Embryonic facial prominence (tissue), 1 donor: ENCODE data around the gene FBN1.

ENCODE experiments used
- DNase-seq: peaks from one replicate; pipeline ENCODE4 v3.0.0-alpha.2; 2016; ENCODE audit errors: extremely low spot score

Gene FBN1

DNA sequence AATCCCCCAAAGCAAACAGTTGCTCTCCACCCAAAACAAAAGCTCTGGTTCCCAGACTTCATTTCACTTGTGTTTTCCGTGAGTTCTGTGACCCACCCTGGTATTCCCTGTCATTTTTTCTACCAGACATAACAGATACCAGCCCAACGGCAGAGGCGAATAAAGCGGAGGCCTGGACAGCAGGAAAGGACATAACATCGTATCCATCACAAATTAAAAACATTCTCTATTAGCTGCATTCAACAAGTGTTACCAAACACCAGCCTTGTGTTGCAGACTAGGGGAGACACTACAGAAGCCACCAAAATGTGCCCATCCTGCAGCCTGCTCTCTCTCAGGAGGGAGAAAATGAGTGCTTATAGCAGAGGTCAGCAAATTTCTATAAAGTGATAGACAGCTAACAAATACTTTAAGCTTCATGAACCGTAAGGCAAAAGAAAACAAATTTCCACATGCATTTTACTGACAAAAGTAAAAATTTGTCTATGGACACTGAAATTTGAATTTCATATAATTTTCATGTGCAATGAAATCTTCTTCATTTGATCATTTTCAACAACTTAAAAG is 7.1 kb upstream of the FBN1 start:
- DNase-seq: no peak

GRCh38 chr15:48650931-48651330 is 5.4 kb upstream of the FBN1 start:
- DNase-seq: no peak

GRCh38 chr15:48647962-48648361 is 2.5 kb upstream of the FBN1 start:
- DNase-seq: no peak

DNA sequence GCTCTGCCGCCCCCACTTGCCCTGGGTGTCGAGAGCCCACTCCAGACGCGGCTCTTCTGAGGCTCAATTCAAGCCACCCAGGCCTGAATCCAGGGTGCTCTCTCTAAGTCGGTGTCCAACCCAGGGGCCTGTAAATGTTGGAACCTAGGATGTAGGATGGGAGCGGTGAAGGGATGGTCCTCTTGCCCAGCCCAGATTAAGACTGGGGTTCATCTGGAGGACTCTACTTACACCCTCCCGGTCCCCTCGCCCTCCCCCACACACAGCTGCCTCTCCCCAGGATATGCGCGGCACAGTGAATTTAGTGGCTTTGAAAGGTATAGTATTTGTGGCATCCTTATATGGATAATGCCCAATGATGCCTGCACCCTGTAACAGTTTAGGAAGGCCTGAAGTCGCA is 822 bp upstream of the FBN1 start:
- no peak for DNase-seq

GRCh38 chr15:48644827-48645557 is 517 bp downstream of the FBN1 start:
- DNase-seq: no peak

DNA sequence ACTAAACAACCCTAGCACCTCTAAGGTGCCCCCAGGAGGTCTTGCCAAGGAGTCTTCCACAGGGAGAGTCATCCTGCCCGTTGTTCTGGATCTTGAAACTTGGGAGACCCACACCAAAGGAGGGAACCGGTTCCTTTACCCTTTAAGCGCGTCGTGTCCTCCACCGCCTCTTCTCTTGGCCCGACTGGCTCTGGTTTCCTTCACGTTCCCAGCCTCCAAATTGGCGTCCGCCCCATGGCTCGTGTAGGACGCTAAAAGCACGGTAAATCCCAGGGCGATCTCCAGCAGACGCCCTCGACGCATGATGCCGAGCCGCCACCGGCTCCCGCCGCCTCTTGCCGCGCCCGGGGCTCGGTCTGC is 1.1 kb downstream of the FBN1 start:
- DNase-seq: no peak

GRCh38 chr15:48643776-48644466 is 1.6 kb downstream of the FBN1 start:
- no peak for DNase-seq

DNA sequence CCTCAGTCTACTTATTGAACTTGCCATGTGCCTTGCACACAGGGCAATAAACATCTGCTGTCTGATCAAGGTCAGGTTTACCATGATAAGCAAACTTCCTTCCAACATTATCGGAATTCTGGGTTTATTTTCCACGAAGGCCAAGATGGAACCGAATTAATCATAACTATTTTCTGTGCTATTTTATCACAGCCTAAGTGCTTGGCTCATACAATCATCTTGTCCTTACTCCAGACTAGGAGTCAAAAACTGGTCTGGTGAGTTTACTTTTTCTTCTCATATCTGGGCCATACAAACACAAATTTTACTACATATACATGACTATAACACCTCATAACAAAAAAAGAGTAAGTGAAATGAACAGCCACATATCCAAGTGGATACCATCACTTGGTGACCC is 2.3 kb downstream of the FBN1 start:
- DNase-seq: no peak

GRCh38 chr15:48642795-48643194 is 2.7 kb downstream of the FBN1 start:
- DNase-seq: no peak

DNA sequence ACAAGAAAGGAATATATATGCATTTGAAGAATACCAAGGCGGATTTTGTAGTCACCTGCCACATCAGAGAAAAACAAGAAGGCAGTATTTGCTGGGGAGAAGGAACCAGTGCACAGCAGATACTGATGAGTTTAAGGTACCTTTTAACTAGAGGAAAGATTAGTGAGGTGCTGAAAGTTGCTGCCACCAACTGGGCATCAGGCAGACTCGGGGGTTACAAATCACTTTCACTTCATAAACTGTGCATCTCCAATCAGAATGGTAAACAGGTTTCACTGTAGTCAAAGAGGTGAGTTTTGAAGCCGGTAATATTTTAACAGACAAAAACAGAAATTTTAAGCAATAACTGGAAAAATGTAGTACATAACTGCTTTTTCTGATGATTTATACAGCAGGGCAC is 4.1 kb downstream of the FBN1 start:
- no peak for DNase-seq

DNA sequence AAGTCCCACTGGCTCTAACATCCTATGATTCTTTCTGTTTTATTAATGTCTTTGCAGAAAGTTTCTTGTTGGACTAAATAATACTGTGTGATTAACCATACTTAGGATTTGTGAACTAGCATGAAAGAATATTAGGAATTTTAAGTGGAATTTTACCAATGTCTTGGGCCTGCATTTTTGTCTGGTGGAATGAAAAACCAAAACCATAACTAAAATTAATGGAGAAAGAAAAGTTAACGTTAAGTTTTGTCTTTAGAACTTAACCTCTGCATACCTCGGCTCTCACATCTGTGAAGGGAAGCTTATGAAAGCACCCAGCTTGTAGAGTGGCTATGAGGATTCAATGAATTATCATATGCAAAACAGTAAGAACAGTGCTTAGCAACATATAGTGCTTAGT is 6.5 kb downstream of the FBN1 start:
- DNase-seq: no peak

GRCh38 chr15:48637639-48638038 is 7.9 kb downstream of the FBN1 start:
- DNase-seq: no peak

DNA sequence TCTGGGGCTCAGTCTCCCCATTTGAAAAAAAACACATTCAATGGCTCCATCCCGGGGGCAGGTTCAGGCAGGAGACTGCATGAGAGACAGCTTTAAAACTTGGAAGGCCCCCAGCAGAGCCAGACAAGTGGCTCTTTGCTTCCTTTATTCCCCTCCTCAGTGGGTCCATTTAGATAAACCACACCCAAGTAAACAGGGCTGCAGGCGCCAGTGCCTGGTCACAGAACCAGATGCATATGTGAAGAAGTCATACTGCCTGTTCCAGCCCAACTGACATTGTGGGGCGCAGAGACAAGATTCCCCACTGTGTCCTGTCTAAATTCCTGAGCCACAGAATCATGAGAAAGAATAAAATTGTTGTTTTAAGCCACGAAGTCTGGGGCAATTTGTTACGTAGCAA is 9.0 kb downstream of the FBN1 start:
- DNase-seq: no peak

GRCh38 chr15:48634893-48635292 is 10.6 kb downstream of the FBN1 start:
- no peak for DNase-seq

DNA sequence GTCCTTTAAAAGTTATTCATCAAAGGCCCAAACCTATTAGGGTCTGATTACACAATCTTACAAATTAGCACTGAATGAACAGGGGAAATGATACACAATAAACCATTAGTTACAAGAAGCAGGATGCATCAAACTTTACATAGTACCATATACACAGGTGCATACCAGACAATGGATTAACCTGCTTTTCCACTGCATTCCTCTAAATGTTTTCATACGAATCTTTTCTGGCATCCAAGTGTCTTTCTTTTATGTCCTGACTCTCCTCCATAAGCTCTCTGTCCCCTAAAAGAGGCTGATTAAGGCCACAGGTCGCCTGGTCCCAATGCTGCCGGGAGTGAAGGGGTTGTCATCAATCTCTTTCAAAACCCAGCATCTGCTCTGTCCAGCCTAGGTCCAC is 11.4 kb downstream of the FBN1 start:
- no peak for DNase-seq

GRCh38 chr15:48632651-48633050 is 12.9 kb downstream of the FBN1 start:
- DNase-seq: no peak

GRCh38 chr15:48631176-48631770 is 14.2 kb downstream of the FBN1 start:
- no peak for DNase-seq

GRCh38 chr15:48630245-48630644 is 15.3 kb downstream of the FBN1 start:
- no peak for DNase-seq

DNA sequence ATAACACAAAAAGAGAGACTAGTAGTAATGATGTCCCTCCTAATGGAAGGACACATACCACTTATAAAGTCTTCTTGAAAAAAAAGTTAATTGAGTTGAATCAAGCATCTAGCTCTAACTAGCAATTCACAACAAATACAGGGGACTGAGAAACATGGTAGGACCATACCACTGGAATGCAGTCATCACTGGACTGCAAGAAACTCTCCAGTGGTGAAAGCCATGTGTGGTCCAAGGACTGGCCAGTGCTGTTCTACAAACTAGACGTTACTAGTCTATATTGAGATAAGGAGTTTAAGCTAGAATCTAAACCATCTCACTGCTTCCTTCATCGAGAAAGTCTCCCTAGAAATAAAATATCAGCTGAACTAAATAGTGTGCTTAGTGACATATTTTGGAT is 16.7 kb downstream of the FBN1 start:
- no peak for DNase-seq

GRCh38 chr15:48627260-48627940 is 18.1 kb downstream of the FBN1 start:
- no peak for DNase-seq

DNA sequence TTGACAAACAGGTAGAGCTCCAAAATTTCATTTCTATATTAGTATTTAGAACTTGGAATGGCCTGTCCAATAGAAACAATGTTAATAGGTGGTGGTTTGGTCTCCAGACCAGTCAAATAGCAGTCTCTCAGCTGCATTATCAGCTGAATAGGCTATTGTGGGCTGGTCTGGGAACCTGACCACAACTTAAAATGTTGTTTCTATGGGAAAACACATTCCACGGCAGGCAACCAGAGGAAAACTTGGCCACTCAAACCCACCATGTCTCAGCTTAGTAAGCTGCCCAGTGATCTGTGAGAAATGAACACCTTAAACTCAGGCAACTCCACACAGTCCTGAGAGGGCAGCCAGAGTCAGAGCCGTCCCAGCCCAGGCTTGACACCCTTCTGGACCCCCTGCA is 20.4 kb downstream of the FBN1 start:
- no peak for DNase-seq

DNA sequence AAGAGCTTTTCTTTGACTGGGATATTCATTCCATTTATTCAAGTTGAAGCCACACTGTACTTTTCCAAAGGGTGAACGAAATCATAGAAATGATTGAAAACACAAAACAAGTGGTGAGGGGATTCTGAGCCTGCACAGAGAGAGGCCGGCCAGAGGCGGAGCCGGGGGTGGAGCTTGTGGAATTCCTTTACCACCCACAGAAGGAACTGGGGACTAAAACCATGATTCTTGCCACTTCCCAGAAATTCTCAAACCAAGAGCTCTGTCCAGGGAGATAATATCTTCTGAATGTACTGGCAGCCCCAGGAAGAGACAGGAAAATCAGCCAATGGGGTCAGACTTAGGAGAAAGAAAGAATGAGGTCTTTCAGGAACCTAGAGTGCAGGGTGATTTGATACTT is 20.8 kb downstream of the FBN1 start:
- no peak for DNase-seq
